HG03439 (cell line): ENCODE measurements around the gene ZNF831.

Experiments used
- ATAC-seq: cut with Tn5 transposase; IDR thresholded peaks from one replicate; pipeline ENCODE4 v1.9.1; 2021; ENCODE audit warnings: mild to moderate bottlenecking, moderate library complexity; ENCODE audit not compliant: unreplicated experiment

ZNF831 gene

DNA sequence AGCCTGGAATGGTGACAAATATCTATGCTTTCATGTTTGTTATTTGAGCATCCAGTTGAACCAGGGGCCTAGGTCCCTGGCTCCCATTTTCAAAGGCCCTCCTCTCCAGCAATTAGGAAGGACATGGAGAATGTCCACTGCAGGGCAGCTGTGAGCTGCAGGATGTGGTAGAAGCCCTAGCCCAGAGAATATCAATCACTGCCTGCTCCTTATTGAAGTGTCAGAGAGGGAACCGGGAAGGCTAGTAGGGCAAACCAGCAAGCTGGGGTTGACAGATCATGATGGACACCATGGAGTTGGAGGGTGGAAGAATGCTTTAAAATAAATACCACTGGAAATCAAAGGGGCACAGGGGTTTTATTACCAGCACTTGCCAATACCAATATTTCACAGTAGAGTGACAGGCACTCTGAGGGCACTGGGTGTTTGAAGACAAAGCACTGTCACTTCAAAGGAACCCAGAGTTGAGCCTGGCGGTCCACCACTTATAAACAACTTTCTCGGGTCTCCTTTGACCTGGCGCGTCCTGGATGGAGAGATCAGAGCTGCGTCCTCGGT, 47.7 kb downstream of the ZNF831 start:
- no peak for ATAC-seq

DNA sequence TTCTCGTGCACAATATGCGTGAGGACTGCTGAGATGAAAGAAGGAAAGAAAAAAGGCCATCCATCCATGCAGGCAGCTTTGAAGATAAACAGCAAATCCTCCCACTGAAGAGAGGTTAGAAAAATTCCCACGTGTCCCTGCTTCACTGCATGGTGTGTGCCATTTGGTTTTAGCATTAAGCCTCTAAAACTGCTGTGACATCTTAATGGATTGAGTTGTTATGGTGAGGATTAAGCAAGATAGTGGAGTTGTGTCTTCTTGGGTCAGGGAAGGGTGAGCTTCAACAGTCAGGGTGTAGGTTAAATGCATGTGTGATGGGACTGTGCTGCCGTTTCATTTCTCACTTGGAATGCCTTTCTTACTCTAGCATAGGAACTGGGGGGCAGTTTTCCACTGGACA, 50.5 kb downstream of the ZNF831 start:
- no peak for ATAC-seq

GRCh38 chr20:59214606-59215547, 51.3 kb downstream of the ZNF831 start:
- ATAC-seq: no peak

DNA sequence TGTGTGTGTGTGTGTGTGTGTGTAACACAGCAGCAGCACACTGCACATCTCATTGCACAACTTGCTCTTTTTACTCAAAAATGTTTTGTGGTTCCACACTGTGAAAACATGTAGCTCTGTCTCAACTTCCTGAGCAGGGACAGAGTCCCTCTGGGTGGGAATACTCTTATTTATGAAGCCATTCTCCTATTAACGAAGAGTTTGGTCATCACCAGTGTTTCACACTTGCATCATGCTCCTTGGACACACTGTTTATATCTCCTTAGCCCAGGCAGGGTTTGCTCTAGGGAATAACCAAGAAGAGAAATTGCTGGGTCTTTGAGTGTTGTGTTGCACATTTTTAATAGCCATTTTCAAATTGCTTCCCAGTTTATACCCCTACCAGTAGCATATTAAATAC, 53.6 kb downstream of the ZNF831 start:
- no peak for ATAC-seq

DNA sequence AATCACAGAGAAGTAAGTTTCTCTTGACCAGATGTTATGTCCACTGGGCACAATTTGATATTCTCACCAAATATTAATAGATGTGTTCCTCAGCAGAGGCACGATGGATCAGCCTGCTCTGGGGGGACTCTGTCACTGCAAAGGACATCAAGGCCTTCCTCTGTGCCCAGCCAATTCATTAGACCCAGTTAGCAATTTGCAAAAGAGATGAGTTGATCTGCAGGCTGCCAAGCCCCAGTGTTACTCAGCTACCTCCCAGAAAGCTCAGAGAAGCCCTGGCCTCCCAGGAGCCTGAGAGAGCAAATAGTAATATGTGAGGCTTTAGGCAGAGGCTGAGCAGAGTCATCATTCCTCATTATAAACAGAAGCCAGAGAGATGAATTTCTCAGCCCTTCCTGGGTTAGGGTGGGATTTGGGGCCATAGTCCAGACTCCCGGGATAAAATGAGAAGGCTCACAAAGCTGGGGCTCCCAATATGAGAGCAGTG, 54.2 kb downstream of the ZNF831 start:
- no peak for ATAC-seq

DNA sequence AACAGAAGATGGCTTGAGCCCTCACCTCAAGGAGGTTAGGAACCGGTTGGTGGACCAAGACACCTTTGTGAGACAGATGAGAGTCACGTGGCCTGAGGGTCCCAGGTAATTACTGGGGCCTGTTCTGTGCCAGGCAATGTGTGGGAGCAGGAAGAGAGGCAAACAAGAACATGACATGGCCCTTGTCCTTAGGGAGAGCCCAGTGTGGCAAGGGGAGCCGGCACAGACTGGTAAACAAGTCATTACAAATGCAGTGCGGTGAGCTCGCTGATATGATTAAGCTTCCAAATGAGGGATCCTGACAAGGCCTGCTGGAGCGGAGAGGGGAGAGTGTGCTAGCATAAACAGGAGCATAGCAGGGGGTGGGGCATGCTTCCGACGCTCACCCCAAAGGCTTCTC, 55.6 kb downstream of the ZNF831 start:
- no peak for ATAC-seq

DNA sequence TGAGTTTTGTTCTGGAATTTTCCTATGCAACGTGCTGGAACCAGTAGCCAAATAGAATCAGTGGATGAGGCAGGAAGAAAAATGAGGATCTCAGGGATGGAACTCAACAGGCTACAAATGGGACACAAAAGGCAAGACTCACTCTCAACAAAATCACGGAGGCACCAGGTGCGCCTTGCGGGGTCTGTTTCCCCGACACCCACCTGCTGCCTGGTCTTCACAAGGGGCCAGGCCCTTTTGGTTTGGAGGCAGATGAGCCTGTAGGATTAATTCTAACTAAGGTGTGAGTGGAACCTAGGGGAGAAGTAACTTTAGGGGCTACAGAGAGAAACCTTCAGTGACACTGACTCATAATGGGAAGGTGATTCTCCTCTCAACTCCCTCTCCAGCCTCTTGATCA, 56.5 kb downstream of the ZNF831 start:
- ATAC-seq: no peak

DNA sequence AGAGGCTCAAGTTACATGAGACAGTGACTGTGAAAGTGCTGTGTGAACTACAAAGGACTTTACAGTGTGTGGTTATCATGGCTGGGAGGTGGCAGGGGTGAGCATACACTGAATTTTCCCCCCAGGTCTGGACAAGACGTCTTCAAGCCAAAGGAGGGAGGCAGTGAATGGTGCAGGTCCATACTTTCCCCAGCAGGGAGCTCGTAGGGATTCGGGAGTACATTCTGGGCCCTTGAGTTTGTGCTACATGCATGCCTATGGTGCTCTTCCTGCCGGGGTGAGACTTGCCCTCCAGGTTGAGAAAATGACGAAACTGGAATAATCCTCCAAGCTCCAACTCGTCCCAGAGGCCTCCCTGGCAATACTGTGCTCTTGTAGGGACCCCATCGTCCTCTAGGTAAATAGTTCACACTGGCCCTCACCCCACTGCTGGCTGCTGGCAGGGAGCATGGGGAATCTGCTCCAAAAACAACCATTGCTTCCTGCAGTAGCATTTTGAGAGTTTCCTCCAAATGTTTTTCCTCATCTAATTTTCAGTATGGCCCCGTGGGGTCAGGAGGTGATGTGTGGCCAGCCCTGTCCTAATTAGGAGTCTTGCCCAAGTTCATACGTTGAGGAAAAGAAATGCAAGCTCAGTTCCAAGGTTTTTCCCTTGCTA, 57.6 kb downstream of the ZNF831 start:
- ATAC-seq: no peak

DNA sequence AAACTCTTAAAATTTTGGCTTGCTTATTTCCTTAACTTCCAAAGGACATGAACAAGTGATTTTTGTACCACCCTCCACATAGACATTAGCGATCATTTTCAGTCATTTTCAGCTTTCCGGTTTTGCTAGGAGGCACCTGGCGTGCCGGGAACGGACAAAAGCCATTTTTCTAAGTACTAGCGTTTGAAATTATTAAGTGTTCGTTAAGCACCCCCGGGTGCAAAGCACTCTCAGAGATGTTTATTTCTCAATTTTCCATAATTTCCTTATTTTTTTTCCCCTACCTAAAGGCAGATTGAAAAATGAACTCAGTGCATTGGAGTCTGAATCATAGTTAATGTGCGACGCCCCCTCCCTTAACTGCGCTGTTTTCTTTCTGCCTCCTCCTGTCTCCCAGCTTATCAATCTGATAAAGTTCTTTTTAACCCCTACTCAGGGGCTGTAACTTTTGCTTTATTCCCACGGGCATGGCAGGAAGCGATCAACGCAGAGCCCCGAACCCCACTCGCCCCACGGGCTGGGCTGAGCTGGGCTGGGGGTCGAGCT, 58.2 kb downstream of the ZNF831 start:
- ATAC-seq: no peak

GRCh38 chr20:59222253-59223181, 58.9 kb downstream of the ZNF831 start:
- ATAC-seq: peak; percentile 75

GRCh38 chr20:59223182-59223601, 59.6 kb downstream of the ZNF831 start:
- ATAC-seq: no peak

- no peak for ATAC-seq
Observed at GRCh38 chr20:59223750-59224149, 60.1 kb downstream of the ZNF831 start.

DNA sequence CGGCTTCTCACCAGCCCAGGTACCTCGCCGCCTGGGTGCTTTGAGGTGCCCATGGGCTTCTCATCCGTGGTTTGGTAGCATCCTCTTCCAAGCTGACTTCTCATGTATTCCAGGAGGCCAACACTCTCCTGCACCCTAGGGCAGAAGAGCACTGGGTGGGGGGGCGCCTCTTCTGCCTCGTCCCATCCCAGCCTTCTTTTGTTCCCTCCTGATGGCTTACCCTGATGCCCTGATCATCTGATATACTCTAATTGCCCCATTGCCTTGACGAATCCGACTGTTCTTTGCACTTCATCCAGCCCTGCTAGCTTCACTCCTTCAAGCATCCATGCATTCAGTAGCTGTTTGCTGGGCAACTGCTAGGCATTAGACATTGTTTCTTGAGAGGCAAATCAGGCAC, 60.6 kb downstream of the ZNF831 start:
- no peak for ATAC-seq

GRCh38 chr20:59230385-59230784, 66.8 kb downstream of the ZNF831 start:
- ATAC-seq: no peak

- ATAC-seq: no peak
Observed at GRCh38 chr20:59231124-59231804, 67.6 kb downstream of the ZNF831 start.

- ATAC-seq: no peak
Observed at GRCh38 chr20:59232618-59233017, 69.0 kb downstream of the ZNF831 start.

GRCh38 chr20:59235226-59235625, 71.6 kb downstream of the ZNF831 start:
- no peak for ATAC-seq

GRCh38 chr20:59240006-59240405, 76.4 kb downstream of the ZNF831 start:
- no peak for ATAC-seq

GRCh38 chr20:59242714-59243626, 79.3 kb downstream of the ZNF831 start:
- no peak for ATAC-seq
